HFF-Myc (cell line): ENCODE results near the gene NRTN.

Experiments
- DNase-seq: peaks from one replicate; pipeline ENCODE4 v3.0.0-alpha.2; 2011; ENCODE audit warnings: low read depth; ENCODE audit errors: extremely low read depth
- H3K4me3 ChIP-seq: replicated peaks from 2 replicates; pipeline ENCODE4 v1.5.1; 2011; ENCODE audit warnings: low read depth, mild to moderate bottlenecking, control low read depth, low read length
- TF ChIP-seq, protein P1 (sequence below): IDR thresholded peaks from 2 replicates; pipeline ENCODE4 v1.5.1; 2012; ENCODE audit warnings: mild to moderate bottlenecking, low read depth, low read length, control low read depth; ENCODE audit errors: missing control alignments

Gene NRTN

GRCh38 chr19:5811117-5811516 is 6.2 kb downstream of the NRTN start:
- no peak overlapping the region for H3K4me3 ChIP-seq
- DNase-seq: no peak
- TF ChIP-seq, protein P1, sequence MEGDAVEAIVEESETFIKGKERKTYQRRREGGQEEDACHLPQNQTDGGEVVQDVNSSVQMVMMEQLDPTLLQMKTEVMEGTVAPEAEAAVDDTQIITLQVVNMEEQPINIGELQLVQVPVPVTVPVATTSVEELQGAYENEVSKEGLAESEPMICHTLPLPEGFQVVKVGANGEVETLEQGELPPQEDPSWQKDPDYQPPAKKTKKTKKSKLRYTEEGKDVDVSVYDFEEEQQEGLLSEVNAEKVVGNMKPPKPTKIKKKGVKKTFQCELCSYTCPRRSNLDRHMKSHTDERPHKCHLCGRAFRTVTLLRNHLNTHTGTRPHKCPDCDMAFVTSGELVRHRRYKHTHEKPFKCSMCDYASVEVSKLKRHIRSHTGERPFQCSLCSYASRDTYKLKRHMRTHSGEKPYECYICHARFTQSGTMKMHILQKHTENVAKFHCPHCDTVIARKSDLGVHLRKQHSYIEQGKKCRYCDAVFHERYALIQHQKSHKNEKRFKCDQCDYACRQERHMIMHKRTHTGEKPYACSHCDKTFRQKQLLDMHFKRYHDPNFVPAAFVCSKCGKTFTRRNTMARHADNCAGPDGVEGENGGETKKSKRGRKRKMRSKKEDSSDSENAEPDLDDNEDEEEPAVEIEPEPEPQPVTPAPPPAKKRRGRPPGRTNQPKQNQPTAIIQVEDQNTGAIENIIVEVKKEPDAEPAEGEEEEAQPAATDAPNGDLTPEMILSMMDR: no peak

DNA sequence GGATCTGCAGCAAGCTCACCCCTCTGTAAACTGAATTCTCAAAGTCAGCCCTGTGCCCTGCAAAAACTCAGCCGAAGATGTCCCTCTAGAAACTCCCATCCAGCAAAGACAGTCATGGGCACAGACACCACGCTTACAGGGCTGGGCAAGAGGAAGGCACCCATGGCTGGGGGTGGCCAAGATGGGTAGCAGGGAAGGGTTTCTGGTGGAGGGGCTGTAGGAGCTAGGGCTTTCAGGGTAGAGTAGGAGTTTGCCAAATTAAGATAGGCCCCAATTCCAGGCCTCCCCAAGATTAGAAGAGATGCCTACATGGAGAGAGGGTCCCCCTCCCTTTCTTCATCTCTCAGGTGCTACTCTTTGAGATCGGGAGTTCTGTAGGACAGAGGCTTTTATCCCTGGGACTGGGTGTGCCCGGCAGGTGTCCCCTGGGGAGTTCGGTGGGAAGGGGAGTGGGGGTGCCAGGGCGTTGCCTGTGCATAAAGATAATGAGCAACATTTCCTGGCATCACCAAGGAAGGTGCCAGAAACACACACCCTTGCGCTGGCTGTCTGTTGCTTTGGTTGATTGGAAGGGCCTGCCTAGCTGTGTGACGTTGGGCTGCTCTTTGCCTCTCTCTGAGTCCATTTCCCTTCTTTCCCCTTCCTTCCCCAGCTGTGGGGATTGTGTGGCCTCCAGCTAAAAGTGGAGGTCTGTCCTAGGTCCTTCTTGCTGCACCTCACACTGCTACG is 9.4 kb downstream of the NRTN start:
- no peak overlapping the region for H3K4me3 ChIP-seq
- no peak for DNase-seq
- TF ChIP-seq, protein P1: no peak

DNA sequence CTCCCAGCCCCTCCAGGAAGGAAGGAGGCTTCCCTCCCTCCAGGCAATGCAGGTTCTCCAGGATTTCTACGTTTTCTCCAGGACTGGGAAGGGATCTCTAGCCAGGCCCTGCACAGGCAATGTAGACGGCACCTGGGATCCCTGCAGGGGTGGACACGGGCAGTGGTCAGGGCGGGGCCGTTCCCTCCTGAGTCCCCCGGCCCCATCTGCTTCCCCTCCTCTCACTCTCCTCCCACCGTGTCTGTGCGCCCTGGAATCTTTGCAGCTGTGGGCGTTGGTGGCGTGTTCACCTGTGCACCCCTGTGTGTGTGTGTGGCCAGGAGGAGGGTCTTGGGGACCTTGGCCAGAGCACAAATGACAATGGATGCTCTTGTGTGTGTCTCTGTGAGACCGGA is 10.0 kb downstream of the NRTN start:
- H3K4me3 ChIP-seq: no peak overlapping the region
- DNase-seq: no peak
- TF ChIP-seq, protein P1: no peak

DNA sequence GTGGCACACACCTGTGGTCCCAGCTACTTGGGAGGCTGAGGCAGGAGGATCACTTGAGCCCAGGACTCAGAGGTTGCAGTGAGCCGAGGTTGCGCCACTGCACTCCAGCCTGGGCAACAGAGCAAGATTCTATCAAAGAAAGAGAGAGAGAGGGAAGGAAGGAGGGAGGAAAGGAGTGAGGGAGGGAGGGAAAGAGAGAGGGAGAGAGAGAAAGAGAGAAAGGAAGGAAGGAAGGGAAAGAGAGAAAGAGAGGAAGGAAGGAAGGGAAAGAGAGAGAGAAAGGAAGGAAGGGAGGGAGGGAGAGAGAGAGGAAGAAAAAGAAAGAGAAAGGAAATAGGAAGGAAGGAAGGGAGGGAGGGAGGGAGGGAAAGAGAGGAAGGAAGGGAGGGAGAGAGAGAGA is 12.4 kb downstream of the NRTN start:
- no peak overlapping the region for H3K4me3 ChIP-seq
- DNase-seq: no peak
- TF ChIP-seq, protein P1: no peak

- no peak for DNase-seq
- no peak overlapping the region for H3K4me3 ChIP-seq
- TF ChIP-seq, protein P1: no peak
These were observed 13.7 kb downstream of the NRTN start for GRCh38 chr19:5818594-5818993.

DNA sequence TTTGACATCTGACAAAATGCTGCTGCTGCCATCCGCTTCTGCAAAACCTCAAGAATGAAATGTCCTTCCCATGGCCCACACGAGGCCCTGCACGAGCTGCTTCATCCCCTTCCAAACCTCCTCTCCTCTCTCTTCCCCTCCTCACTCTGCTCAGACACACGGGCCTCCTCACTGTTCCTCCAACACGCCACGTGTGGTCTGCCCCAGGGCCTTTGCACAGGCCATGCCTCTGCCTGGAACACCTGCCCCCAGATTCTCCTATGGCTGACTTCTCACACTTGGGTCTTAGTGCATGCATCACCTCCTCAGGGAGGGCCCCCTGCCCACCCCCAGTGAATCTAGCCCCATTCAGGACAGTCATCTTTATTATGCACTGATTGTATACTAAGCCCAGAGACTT is 15.9 kb downstream of the NRTN start:
- DNase-seq: no peak
- TF ChIP-seq, protein P1: no peak
- H3K4me3 ChIP-seq: no peak overlapping the region
